ENCODE data around the gene ZNF579.

Gene ZNF579

GRCh38 chr19:55622242-55622969 lies 41.8 kb upstream of the ZNF579 start:
- no peak for DNase-seq (ENCODE audit: low read depth)
- TF ChIP-seq, protein P1, sequence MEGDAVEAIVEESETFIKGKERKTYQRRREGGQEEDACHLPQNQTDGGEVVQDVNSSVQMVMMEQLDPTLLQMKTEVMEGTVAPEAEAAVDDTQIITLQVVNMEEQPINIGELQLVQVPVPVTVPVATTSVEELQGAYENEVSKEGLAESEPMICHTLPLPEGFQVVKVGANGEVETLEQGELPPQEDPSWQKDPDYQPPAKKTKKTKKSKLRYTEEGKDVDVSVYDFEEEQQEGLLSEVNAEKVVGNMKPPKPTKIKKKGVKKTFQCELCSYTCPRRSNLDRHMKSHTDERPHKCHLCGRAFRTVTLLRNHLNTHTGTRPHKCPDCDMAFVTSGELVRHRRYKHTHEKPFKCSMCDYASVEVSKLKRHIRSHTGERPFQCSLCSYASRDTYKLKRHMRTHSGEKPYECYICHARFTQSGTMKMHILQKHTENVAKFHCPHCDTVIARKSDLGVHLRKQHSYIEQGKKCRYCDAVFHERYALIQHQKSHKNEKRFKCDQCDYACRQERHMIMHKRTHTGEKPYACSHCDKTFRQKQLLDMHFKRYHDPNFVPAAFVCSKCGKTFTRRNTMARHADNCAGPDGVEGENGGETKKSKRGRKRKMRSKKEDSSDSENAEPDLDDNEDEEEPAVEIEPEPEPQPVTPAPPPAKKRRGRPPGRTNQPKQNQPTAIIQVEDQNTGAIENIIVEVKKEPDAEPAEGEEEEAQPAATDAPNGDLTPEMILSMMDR (IDR thresholded peaks at IDR 0.05; ENCODE audit: control insufficient read depth, insufficient read depth, low read depth, low read length, missing control alignments): no peak
- no peak overlapping the region for H3K4me3 ChIP-seq (ENCODE audit: control insufficient read depth, low read depth, low read length)

DNA sequence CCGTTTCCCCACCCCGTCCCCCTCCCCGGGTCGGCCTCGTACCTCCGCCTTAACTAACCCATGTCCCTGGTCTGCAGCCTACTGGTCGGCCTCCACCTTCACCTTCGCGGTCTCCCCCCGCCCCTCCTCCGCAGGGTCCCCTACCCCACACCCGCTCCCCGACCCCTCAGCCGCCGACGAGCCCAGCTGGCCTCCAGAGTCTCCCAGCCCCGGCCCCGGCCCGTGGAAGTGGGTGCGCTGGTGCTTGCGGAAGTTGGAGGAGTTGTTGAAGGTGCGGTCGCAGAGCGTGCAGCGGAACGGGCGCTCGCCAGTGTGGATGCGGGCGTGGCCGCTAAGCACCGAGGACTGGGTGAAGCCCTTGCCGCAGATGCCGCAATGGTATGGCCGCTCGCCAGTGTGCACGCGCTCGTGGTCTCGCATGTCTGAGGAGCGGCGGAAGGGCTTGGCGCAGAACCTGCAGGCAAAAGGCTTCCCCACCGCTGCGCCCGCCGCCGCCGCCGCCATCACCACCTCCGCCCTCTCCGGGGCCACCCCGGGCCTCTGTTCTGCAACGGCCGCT lies 41.1 kb upstream of the ZNF579 start:
- TF ChIP-seq, protein P1 (IDR thresholded peaks at IDR 0.05; ENCODE audit: control insufficient read depth, insufficient read depth, low read depth, low read length, missing control alignments): no peak
- H3K4me3 ChIP-seq (ENCODE audit: control insufficient read depth, low read depth, low read length): no peak overlapping the region
- no peak for DNase-seq (ENCODE audit: low read depth)

DNA sequence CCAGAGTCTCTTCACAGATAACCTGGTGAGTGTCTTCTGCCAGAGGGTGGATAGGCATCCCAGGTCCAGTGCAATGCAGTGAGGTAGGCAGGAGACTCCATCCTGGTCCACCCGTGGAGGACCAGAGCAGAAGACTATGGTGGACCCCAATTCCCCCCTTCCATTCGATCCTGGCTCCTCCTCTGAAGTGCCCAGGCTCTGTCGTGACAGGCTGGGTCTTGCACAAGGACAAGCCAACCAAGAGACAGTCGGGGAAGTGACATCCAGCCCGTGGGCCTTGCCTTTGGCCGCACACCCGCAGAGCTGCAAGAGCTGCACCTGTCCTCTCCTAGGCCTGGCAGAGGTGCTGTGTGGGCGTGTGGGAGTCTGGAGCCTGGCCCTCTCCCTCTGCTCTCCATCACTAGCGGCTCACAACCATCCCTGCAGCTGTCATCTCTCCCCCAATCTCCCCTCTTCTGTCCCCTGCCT lies 40.6 kb upstream of the ZNF579 start:
- H3K4me3 ChIP-seq (ENCODE audit: control insufficient read depth, low read depth, low read length): no peak overlapping the region
- DNase-seq (ENCODE audit: low read depth): no peak
- TF ChIP-seq, protein P1 (IDR thresholded peaks at IDR 0.05; ENCODE audit: control insufficient read depth, insufficient read depth, low read depth, low read length, missing control alignments): no peak

GRCh38 chr19:55620410-55621204 lies 40.0 kb upstream of the ZNF579 start:
- no peak for DNase-seq (ENCODE audit: low read depth)
- H3K4me3 ChIP-seq (ENCODE audit: control insufficient read depth, low read depth, low read length): no peak overlapping the region
- TF ChIP-seq, protein P1 (IDR thresholded peaks at IDR 0.05; ENCODE audit: control insufficient read depth, insufficient read depth, low read depth, low read length, missing control alignments): no peak

- no peak overlapping the region for H3K4me3 ChIP-seq (ENCODE audit: control insufficient read depth, low read depth, low read length)
- DNase-seq (ENCODE audit: low read depth): no peak
- TF ChIP-seq, protein P1 (IDR thresholded peaks at IDR 0.05; ENCODE audit: control insufficient read depth, insufficient read depth, low read depth, low read length, missing control alignments): no peak
Measured at GRCh38 chr19:55619286-55619685, 38.6 kb upstream of the ZNF579 start.

- no peak for DNase-seq (ENCODE audit: low read depth)
- TF ChIP-seq, protein P1 (IDR thresholded peaks at IDR 0.05; ENCODE audit: control insufficient read depth, insufficient read depth, low read depth, low read length, missing control alignments): no peak
Measured at GRCh38 chr19:55618426-55618825, 37.8 kb upstream of the ZNF579 start.

More at GRCh38 chr19:55618426-55618825, 37.8 kb upstream of the ZNF579 start:
- H3K4me3 ChIP-seq (ENCODE audit: control insufficient read depth, low read depth, low read length): no peak overlapping the region

Measured in AG09309 (cell line).